ENCODE results near the gene CDYL2. TPM values are rescaled to one million over a fixed set of nuclear protein-coding genes. Genes with fewer than 3 reads are reported as not detected.

The CDYL2 gene
- total RNA-seq, 1 donor from 2014 or later = 26.5 TPM

DNA sequence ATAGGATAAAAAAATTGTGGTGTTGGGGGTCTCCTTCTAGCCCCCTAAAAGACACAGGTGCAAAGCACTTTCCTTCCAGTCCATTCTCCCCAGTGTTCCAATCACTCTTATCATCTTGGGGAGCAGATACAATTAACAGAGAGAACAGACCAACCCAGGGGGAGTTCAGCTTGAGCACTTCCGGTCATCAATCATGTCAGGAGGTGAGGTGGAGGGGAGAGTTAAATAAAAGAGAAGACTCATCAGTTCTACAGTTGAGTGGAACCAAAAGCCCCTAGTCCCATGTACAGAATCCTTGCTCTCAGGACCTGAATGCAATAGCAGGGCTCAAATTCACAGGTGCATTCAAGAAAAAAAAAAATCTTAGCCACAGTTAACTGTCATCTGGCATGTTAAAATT lies 141.3 kb downstream of the CDYL2 start:
- H3K4me1 ChIP-seq (ENCODE audit: insufficient read depth, low read length) = no peaks in the 10 kb centered on the region
- H4K20me1 ChIP-seq (ENCODE audit: insufficient read depth, low read length) = no peaks in the 10 kb centered on the region
- Mint-ChIP-seq H3K4me1 (ENCODE audit: low read depth, unreplicated experiment) (no peaks in the 10 kb centered on the region), H3K27ac (ENCODE audit: unreplicated experiment) (no peak overlapping the region), H3K27me3 (ENCODE audit: low read depth, unreplicated experiment) (no peaks in the 10 kb centered on the region), H3K9me3 (ENCODE audit: unreplicated experiment) (no peaks in the 10 kb centered on the region), H3K36me3 (ENCODE audit: low read depth, unreplicated experiment) (peaks cover 13% of the 10 kb centered on the region), H3K4me3 (ENCODE audit: unreplicated experiment) (no peak overlapping the region)
- no peaks in the 10 kb centered on the region for H3K79me2 ChIP-seq (ENCODE audit: insufficient read depth, low read length)
- no peak overlapping the region for H3K27ac ChIP-seq (ENCODE audit: low read depth, low read length)
- no peaks in the 10 kb centered on the region for H3K27me3 ChIP-seq (ENCODE audit: insufficient read depth, low read length)
- DNase-seq (ENCODE audit: low read depth) = no peak
- H3K9ac ChIP-seq (ENCODE audit: low read length) = no peak overlapping the region
- H3K4me3 ChIP-seq (ENCODE audit: insufficient read depth, low read depth, low read length) = no peak overlapping the region
- H2AFZ ChIP-seq (ENCODE audit: low read depth, low read length) = no peak overlapping the region
- FAIRE-seq = no peak
- no peaks in the 10 kb centered on the region for H3K9me3 ChIP-seq (ENCODE audit: insufficient read depth, low read depth, low read length)
- no peaks in the 10 kb centered on the region for H3K36me3 ChIP-seq (ENCODE audit: insufficient read depth, low read length)
- no peak overlapping the region for H3K4me2 ChIP-seq (ENCODE audit: low read length)
- TF ChIP-seq, protein P1, sequence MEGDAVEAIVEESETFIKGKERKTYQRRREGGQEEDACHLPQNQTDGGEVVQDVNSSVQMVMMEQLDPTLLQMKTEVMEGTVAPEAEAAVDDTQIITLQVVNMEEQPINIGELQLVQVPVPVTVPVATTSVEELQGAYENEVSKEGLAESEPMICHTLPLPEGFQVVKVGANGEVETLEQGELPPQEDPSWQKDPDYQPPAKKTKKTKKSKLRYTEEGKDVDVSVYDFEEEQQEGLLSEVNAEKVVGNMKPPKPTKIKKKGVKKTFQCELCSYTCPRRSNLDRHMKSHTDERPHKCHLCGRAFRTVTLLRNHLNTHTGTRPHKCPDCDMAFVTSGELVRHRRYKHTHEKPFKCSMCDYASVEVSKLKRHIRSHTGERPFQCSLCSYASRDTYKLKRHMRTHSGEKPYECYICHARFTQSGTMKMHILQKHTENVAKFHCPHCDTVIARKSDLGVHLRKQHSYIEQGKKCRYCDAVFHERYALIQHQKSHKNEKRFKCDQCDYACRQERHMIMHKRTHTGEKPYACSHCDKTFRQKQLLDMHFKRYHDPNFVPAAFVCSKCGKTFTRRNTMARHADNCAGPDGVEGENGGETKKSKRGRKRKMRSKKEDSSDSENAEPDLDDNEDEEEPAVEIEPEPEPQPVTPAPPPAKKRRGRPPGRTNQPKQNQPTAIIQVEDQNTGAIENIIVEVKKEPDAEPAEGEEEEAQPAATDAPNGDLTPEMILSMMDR (IDR thresholded peaks at IDR 0.05; ENCODE audit: insufficient read depth, low read depth, low read length) = no peak
- TF ChIP-seq EZH2 (IDR thresholded peaks at IDR 0.05; ENCODE audit: insufficient read depth, low read length) = no peak

DNA sequence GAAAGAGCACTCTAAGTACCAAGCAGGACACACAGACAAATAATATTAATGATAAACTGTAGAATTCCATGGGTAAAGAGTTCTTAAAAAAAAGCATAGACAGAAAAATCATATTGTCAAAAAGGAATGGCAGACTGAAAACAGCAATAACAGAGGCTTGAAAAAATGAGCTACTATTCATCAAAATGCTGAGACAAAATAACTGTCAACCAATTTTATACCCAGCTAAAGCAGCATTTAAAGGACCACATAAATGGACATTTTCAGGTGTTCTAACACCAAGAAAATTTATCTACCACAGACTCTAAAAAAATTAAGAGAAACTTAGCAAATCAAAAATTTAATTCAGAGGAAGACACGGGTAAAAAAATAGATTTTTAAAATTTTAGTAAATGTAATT lies 144.5 kb downstream of the CDYL2 start:
- Histone ChIP-seq H3K9me3 (ENCODE audit: insufficient read depth, low read depth, low read length) (no peaks in the 10 kb centered on the region), H3K4me1 (ENCODE audit: insufficient read depth, low read length) (no peaks in the 10 kb centered on the region), H3K27ac (ENCODE audit: low read depth, low read length) (no peak overlapping the region), H4K20me1 (ENCODE audit: insufficient read depth, low read length) (no peaks in the 10 kb centered on the region), H3K4me3 (ENCODE audit: insufficient read depth, low read depth, low read length) (no peak overlapping the region), H3K27me3 (ENCODE audit: insufficient read depth, low read length) (no peaks in the 10 kb centered on the region), H2AFZ (ENCODE audit: low read depth, low read length) (no peak overlapping the region), H3K4me2 (ENCODE audit: low read length) (no peak overlapping the region), H3K79me2 (ENCODE audit: insufficient read depth, low read length) (no peaks in the 10 kb centered on the region), H3K36me3 (ENCODE audit: insufficient read depth, low read length) (no peaks in the 10 kb centered on the region), H3K9ac (ENCODE audit: low read length) (no peak overlapping the region)
- Mint-ChIP-seq H3K36me3 (ENCODE audit: low read depth, unreplicated experiment) (peaks cover 11% of the 10 kb centered on the region), H3K4me1 (ENCODE audit: low read depth, unreplicated experiment) (no peaks in the 10 kb centered on the region), H3K27me3 (ENCODE audit: low read depth, unreplicated experiment) (no peaks in the 10 kb centered on the region), H3K27ac (ENCODE audit: unreplicated experiment) (no peak overlapping the region), H3K9me3 (ENCODE audit: unreplicated experiment) (no peaks in the 10 kb centered on the region), H3K4me3 (ENCODE audit: unreplicated experiment) (no peak overlapping the region)
- FAIRE-seq (no peak), DNase-seq (ENCODE audit: low read depth) (no peak)
- TF ChIP-seq, protein P1 (IDR thresholded peaks at IDR 0.05; ENCODE audit: insufficient read depth, low read depth, low read length) = no peak
- no peak for TF ChIP-seq EZH2 (IDR thresholded peaks at IDR 0.05; ENCODE audit: insufficient read depth, low read length)

DNA sequence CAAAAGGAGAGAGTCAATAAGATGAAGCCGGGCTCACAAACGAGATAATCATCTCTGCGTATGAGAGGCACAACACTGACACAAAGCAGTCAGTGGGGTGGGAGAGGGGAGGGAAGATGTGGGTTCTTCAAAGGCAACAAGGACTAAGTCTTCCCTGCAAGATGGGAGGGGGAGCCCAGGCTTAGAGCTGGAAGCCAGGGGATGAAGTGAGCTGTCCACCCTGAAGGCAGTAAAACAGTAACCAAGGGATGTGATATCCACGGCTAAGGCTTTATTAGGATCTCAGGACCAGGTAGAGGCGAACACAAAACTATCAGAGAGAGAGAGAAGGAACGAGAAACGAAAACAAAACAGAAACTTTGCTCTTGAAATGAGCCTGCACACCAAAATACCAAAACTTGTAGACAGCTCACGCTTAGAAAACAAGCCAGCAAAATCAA lies 147.7 kb downstream of the CDYL2 start:
- H2AFZ ChIP-seq (ENCODE audit: low read depth, low read length) = no peak overlapping the region

More for the DNA sequence above, 147.7 kb downstream of the CDYL2 start:
- DNase-seq (ENCODE audit: low read depth) (no peak), FAIRE-seq (no peak)
- Histone ChIP-seq H3K4me3 (ENCODE audit: insufficient read depth, low read depth, low read length) (no peak overlapping the region), H3K27ac (ENCODE audit: low read depth, low read length) (no peak overlapping the region), H3K9ac (ENCODE audit: low read length) (no peak overlapping the region), H3K27me3 (ENCODE audit: insufficient read depth, low read length) (no peaks in the 10 kb centered on the region), H3K4me2 (ENCODE audit: low read length) (no peak overlapping the region), H3K36me3 (ENCODE audit: insufficient read depth, low read length) (no peaks in the 10 kb centered on the region), H4K20me1 (ENCODE audit: insufficient read depth, low read length) (no peaks in the 10 kb centered on the region), H3K79me2 (ENCODE audit: insufficient read depth, low read length) (no peaks in the 10 kb centered on the region), H3K9me3 (ENCODE audit: insufficient read depth, low read depth, low read length) (no peaks in the 10 kb centered on the region), H3K4me1 (ENCODE audit: insufficient read depth, low read length) (no peaks in the 10 kb centered on the region)
- Mint-ChIP-seq H3K9me3 (ENCODE audit: unreplicated experiment) (no peaks in the 10 kb centered on the region), H3K36me3 (ENCODE audit: low read depth, unreplicated experiment) (peaks cover 9% of the 10 kb centered on the region), H3K4me3 (ENCODE audit: unreplicated experiment) (no peak overlapping the region), H3K4me1 (ENCODE audit: low read depth, unreplicated experiment) (no peaks in the 10 kb centered on the region), H3K27me3 (ENCODE audit: low read depth, unreplicated experiment) (no peaks in the 10 kb centered on the region), H3K27ac (ENCODE audit: unreplicated experiment) (no peak overlapping the region)
- TF ChIP-seq EZH2 (IDR thresholded peaks at IDR 0.05; ENCODE audit: insufficient read depth, low read length) = no peak
- TF ChIP-seq, protein P1 (IDR thresholded peaks at IDR 0.05; ENCODE audit: insufficient read depth, low read depth, low read length) = no peak
